Measurements from ENCODE around the gene DOCK1. TPM values are rescaled to one million over a fixed set of nuclear protein-coding genes. Genes with fewer than 3 reads are reported as not detected.

The DOCK1 gene
- total RNA-seq, 2 experiments from 2014 or later = 0.14 to 0.18 TPM

- POLR2A ChIA-PET = no interaction called here
- Mint-ChIP-seq H3K4me1 (ENCODE audit: low read depth) (no peaks in the 10 kb centered on the region), H3K4me3 (no peak overlapping the region), H3K36me3 (ENCODE audit: low read depth) (no peaks in the 10 kb centered on the region), H3K9me3 (no peaks in the 10 kb centered on the region), H3K27ac (no peak overlapping the region), H3K27me3 (no peaks in the 10 kb centered on the region)
- DNase-seq = no peak
- CTCF ChIA-PET = no interaction called here
- intact Hi-C loops (cut with micrococcal nuclease) = no loop called here
- no peak for ATAC-seq
- TF ChIP-seq CTCF (IDR thresholded peaks at IDR 0.05) = no peak
Observed at GRCh38 chr10:127158662-127159061, 253.4 kb downstream of the DOCK1 start.

GRCh38 chr10:127159648-127160245, 254.5 kb downstream of the DOCK1 start:
- Mint-ChIP-seq H3K4me3 (no peak overlapping the region), H3K4me1 (ENCODE audit: low read depth) (no peaks in the 10 kb centered on the region), H3K27me3 (no peaks in the 10 kb centered on the region), H3K27ac (no peak overlapping the region), H3K36me3 (ENCODE audit: low read depth) (no peaks in the 10 kb centered on the region), H3K9me3 (no peaks in the 10 kb centered on the region)
- DNase-seq (no peak), ATAC-seq (no peak)
- POLR2A ChIA-PET = no interaction called here
- intact Hi-C loops (cut with micrococcal nuclease) = no loop called here
- CTCF ChIA-PET = no interaction called here
- no peak for TF ChIP-seq CTCF (IDR thresholded peaks at IDR 0.05)

- no peak for ATAC-seq
- no peaks in the 10 kb centered on the region for H3K9me3 Mint-ChIP-seq
- no peak overlapping the region for H3K4me3 Mint-ChIP-seq
- CTCF ChIA-PET = no interaction called here
- no peak for TF ChIP-seq CTCF (IDR thresholded peaks at IDR 0.05)
- no peaks in the 10 kb centered on the region for H3K27me3 Mint-ChIP-seq
- no peaks in the 10 kb centered on the region for H3K36me3 Mint-ChIP-seq (ENCODE audit: low read depth)
- H3K4me1 Mint-ChIP-seq (ENCODE audit: low read depth) = no peaks in the 10 kb centered on the region
- no peak for DNase-seq
- intact Hi-C loops (cut with micrococcal nuclease) = no loop called here
- H3K27ac Mint-ChIP-seq = no peak overlapping the region
- POLR2A ChIA-PET = no interaction called here
Observed at GRCh38 chr10:127161482-127161881, 256.3 kb downstream of the DOCK1 start.

GRCh38 chr10:127162841-127163240, 257.6 kb downstream of the DOCK1 start:
- ChIA-PET CTCF (no interaction called here), POLR2A (no interaction called here)
- Mint-ChIP-seq H3K4me3 (no peak overlapping the region), H3K27ac (no peak overlapping the region), H3K9me3 (no peaks in the 10 kb centered on the region), H3K36me3 (ENCODE audit: low read depth) (no peaks in the 10 kb centered on the region), H3K27me3 (no peaks in the 10 kb centered on the region), H3K4me1 (ENCODE audit: low read depth) (no peaks in the 10 kb centered on the region)
- DNase-seq (no peak), ATAC-seq (no peak)
- intact Hi-C loops (cut with micrococcal nuclease) = no loop called here
- no peak for TF ChIP-seq CTCF (IDR thresholded peaks at IDR 0.05)

GRCh38 chr10:127168261-127168660, 263.0 kb downstream of the DOCK1 start:
- Mint-ChIP-seq H3K4me1 (ENCODE audit: low read depth) (no peaks in the 10 kb centered on the region), H3K27ac (no peak overlapping the region), H3K9me3 (no peaks in the 10 kb centered on the region), H3K27me3 (no peaks in the 10 kb centered on the region), H3K4me3 (no peak overlapping the region), H3K36me3 (ENCODE audit: low read depth) (no peaks in the 10 kb centered on the region)
- POLR2A ChIA-PET = no interaction called here
- no peak for TF ChIP-seq CTCF (IDR thresholded peaks at IDR 0.05)
- CTCF ChIA-PET = no interaction called here
- no peak for ATAC-seq
- no peak for DNase-seq
- intact Hi-C loops (cut with micrococcal nuclease) = no loop called here
